ENCODE data around the gene SLC29A2. TPM values are rescaled to one million over a fixed set of nuclear protein-coding genes. Genes with fewer than 3 reads are reported as not detected.

Gene SLC29A2
- total and polyA plus RNA-seq, 4 donors, result 1.2 to 3.3 (median 1.5) TPM

DNA sequence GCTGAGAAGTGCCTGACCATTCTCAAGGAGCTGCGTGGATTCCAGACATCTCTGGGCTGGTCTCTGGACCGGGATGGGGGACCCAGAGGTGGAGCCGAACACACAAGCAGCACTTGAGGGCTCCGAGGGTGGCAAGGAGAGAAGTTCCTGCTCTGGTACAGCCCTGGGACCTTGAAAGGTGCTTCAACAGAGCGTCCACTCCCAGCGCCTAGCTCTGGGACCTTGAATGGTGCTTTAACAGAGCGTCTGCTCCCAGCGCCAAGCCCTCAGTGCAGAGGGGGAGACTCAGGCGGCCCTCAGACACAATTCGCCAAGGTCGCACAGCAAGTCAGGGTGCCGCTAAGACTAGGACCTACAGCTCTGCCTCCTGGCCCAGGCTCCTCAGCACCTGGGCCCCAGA is 38.6 kb upstream of the SLC29A2 start:
- H3K4me1 ChIP-seq (ENCODE audit: control insufficient read depth in 4 of 4, insufficient read depth in 4 of 4, low read length in 3 of 4), result peaks cover 0 to 3% (median 0%) of the 10 kb centered on the region in 4 donors
- peaks cover 0 to 4% (median under 1%) of the 10 kb centered on the region in 4 donors for H3K27me3 ChIP-seq (ENCODE audit: control insufficient read depth in 4 of 4, insufficient read depth in 4 of 4, low read length in 3 of 4)
- TF ChIP-seq EGR1 (IDR thresholded peaks at IDR 0.05; ENCODE audit: low read depth in 2 of 2), result no peak
- no peak overlapping the region for H3K9ac ChIP-seq (ENCODE audit: low read depth in 1 of 2, low read length in 2 of 2)
- no peaks in the 10 kb centered on the region for H3K36me3 ChIP-seq (ENCODE audit: control insufficient read depth in 4 of 4, insufficient read depth in 3 of 4, low read depth in 1 of 4, low read length in 3 of 4)
- no peak for DNase-seq (ENCODE audit: low spot score)
- no peak overlapping the region for H3K27ac ChIP-seq (ENCODE audit: low read depth in 1 of 2, low read length in 2 of 2)
- 80% methylated on average over 12 of the region's 12 CpGs for WGBS
- no peak overlapping the region for H3K4me3 ChIP-seq (ENCODE audit: low read depth in 1 of 3, low read length in 3 of 3)
- no peaks in the 10 kb centered on the region for H3K9me3 ChIP-seq (ENCODE audit: control insufficient read depth in 4 of 4, low read length in 3 of 4)

DNA sequence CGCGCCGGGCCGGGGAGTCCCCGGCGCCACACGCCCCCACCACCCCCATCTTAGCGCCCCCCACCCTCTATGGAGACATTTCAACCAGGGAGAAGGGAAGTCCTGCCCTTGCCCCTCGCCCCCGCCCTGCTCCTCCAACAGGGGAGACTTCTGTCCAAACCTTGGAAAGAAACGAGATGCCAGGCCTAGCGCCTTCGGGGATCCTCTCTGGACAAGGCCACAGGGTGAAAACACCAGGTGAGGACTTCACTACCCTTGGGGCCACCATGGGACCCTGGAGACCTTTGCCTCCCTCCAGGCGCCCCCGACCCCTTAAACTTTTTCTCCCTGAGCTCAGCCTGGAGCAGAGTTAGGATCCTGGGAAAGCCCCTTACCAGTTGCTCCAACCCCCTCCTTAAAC is 37.7 kb upstream of the SLC29A2 start:
- DNase-seq (ENCODE audit: low spot score), result no peak
- Histone ChIP-seq H3K9me3 (ENCODE audit: control insufficient read depth in 4 of 4, low read length in 3 of 4) (no peaks in the 10 kb centered on the region), H3K4me3 (ENCODE audit: low read depth in 1 of 3, low read length in 3 of 3) (no peak overlapping the region), H3K36me3 (ENCODE audit: control insufficient read depth in 4 of 4, insufficient read depth in 3 of 4, low read depth in 1 of 4, low read length in 3 of 4) (no peaks in the 10 kb centered on the region), H3K9ac (ENCODE audit: low read depth in 1 of 2, low read length in 2 of 2) (no peak overlapping the region), H3K27me3 (ENCODE audit: control insufficient read depth in 4 of 4, insufficient read depth in 4 of 4, low read length in 3 of 4) (peaks cover 0 to 4% (median under 1%) of the 10 kb centered on the region in 4 donors), H3K4me1 (ENCODE audit: control insufficient read depth in 4 of 4, insufficient read depth in 4 of 4, low read length in 3 of 4) (peaks cover 0 to 3% (median 0%) of the 10 kb centered on the region in 4 donors), H3K27ac (ENCODE audit: low read depth in 1 of 2, low read length in 2 of 2) (no peak overlapping the region)
- 19% methylated on average over 15 of the region's 15 CpGs for WGBS
- TF ChIP-seq HNF4G (IDR thresholded peaks at IDR 0.05), result no peak
- TF ChIP-seq TAF1 (conservative IDR thresholded peaks at IDR 0.05), result no peak
- no peak for TF ChIP-seq RXRA (IDR thresholded peaks at IDR 0.05)
- TF ChIP-seq SP1 (IDR thresholded peaks at IDR 0.05), result no peak
- TF ChIP-seq, protein P1, sequence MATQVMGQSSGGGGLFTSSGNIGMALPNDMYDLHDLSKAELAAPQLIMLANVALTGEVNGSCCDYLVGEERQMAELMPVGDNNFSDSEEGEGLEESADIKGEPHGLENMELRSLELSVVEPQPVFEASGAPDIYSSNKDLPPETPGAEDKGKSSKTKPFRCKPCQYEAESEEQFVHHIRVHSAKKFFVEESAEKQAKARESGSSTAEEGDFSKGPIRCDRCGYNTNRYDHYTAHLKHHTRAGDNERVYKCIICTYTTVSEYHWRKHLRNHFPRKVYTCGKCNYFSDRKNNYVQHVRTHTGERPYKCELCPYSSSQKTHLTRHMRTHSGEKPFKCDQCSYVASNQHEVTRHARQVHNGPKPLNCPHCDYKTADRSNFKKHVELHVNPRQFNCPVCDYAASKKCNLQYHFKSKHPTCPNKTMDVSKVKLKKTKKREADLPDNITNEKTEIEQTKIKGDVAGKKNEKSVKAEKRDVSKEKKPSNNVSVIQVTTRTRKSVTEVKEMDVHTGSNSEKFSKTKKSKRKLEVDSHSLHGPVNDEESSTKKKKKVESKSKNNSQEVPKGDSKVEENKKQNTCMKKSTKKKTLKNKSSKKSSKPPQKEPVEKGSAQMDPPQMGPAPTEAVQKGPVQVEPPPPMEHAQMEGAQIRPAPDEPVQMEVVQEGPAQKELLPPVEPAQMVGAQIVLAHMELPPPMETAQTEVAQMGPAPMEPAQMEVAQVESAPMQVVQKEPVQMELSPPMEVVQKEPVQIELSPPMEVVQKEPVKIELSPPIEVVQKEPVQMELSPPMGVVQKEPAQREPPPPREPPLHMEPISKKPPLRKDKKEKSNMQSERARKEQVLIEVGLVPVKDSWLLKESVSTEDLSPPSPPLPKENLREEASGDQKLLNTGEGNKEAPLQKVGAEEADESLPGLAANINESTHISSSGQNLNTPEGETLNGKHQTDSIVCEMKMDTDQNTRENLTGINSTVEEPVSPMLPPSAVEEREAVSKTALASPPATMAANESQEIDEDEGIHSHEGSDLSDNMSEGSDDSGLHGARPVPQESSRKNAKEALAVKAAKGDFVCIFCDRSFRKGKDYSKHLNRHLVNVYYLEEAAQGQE (IDR thresholded peaks at IDR 0.05), result no peak
- TF ChIP-seq, protein P2, sequence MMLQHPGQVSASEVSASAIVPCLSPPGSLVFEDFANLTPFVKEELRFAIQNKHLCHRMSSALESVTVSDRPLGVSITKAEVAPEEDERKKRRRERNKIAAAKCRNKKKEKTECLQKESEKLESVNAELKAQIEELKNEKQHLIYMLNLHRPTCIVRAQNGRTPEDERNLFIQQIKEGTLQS (IDR thresholded peaks at IDR 0.05), result no peak
- TF ChIP-seq GABPA (IDR thresholded peaks at IDR 0.05 in 1 of 2, conservative IDR thresholded peaks at IDR 0.05 in 1 of 2), result no peak
- TF ChIP-seq RAD21 (IDR thresholded peaks at IDR 0.05), result no peak
- TF ChIP-seq, protein P3, sequence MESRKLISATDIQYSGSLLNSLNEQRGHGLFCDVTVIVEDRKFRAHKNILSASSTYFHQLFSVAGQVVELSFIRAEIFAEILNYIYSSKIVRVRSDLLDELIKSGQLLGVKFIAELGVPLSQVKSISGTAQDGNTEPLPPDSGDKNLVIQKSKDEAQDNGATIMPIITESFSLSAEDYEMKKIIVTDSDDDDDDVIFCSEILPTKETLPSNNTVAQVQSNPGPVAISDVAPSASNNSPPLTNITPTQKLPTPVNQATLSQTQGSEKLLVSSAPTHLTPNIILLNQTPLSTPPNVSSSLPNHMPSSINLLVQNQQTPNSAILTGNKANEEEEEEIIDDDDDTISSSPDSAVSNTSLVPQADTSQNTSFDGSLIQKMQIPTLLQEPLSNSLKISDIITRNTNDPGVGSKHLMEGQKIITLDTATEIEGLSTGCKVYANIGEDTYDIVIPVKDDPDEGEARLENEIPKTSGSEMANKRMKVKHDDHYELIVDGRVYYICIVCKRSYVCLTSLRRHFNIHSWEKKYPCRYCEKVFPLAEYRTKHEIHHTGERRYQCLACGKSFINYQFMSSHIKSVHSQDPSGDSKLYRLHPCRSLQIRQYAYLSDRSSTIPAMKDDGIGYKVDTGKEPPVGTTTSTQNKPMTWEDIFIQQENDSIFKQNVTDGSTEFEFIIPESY (IDR thresholded peaks at IDR 0.05), result no peak
- TF ChIP-seq HNF4A (conservative IDR thresholded peaks at IDR 0.05), result no peak
- TF ChIP-seq, protein P4, sequence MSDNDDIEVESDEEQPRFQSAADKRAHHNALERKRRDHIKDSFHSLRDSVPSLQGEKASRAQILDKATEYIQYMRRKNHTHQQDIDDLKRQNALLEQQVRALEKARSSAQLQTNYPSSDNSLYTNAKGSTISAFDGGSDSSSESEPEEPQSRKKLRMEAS (IDR thresholded peaks at IDR 0.05), result no peak
- TF ChIP-seq FOXA2 (IDR thresholded peaks at IDR 0.05), result no peak
- no peak for TF ChIP-seq EGR1 (IDR thresholded peaks at IDR 0.05; ENCODE audit: low read depth in 2 of 2)
- TF ChIP-seq NR2F2 (IDR thresholded peaks at IDR 0.05), result no peak
- TF ChIP-seq YY1 (IDR thresholded peaks at IDR 0.05), result no peak
- no peak for TF ChIP-seq FOXA1 (IDR thresholded peaks at IDR 0.05)
- TF ChIP-seq, protein P5, sequence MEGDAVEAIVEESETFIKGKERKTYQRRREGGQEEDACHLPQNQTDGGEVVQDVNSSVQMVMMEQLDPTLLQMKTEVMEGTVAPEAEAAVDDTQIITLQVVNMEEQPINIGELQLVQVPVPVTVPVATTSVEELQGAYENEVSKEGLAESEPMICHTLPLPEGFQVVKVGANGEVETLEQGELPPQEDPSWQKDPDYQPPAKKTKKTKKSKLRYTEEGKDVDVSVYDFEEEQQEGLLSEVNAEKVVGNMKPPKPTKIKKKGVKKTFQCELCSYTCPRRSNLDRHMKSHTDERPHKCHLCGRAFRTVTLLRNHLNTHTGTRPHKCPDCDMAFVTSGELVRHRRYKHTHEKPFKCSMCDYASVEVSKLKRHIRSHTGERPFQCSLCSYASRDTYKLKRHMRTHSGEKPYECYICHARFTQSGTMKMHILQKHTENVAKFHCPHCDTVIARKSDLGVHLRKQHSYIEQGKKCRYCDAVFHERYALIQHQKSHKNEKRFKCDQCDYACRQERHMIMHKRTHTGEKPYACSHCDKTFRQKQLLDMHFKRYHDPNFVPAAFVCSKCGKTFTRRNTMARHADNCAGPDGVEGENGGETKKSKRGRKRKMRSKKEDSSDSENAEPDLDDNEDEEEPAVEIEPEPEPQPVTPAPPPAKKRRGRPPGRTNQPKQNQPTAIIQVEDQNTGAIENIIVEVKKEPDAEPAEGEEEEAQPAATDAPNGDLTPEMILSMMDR (IDR thresholded peaks at IDR 0.05; ENCODE audit: low read depth, low read length, missing input control), result no peak
- TF ChIP-seq JUND (IDR thresholded peaks at IDR 0.05), result no peak

Data from liver (tissue), 9 donors.